ENCODE results near the gene IL4I1. TPM values are rescaled to one million over a fixed set of nuclear protein-coding genes. Genes with fewer than 3 reads are reported as not detected.
A peak's percentile ranks its signal among the peaks of the same experiment; 100 is the strongest.

Gene IL4I1
- total RNA-seq, 1 experiment from 2014 or later: 0.61 TPM

DNA sequence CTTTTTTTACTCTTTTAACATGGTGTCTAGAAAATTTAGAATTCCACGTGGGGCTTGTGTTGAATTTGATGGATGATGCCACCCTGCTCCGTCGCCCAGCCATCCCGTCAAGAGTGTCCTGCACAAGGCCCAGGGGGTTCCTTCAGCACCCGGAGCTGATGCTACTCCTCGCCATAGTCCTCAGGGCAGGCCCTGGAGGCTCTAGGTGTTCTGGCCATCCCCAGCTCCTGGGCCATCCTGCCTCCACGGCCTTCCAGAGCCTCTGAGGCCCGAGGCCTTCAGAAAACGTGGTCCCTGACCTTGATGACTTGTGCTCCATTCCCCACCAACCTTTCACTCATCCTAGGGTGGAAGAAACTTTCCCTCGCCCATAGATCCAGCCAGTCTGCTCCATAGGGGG lies 22.9 kb downstream of the IL4I1 start:
- no peak overlapping the region for H3K18ac ChIP-seq (ENCODE audit: insufficient read length, low read depth, low read length)
- no peak overlapping the region for H2BK15ac ChIP-seq (ENCODE audit: low read depth, low read length)
- no peak overlapping the region for H3K23ac ChIP-seq (ENCODE audit: insufficient read length, low read depth, low read length)
- H3K4me1 Mint-ChIP-seq: peaks cover 21 to 27% of the 10 kb centered on the region in 2 experiments
- no peaks in the 10 kb centered on the region for H3K79me1 ChIP-seq (ENCODE audit: insufficient read depth, low read depth, low read length, poor library complexity, severe bottlenecking)
- no peak overlapping the region for H3K4me2 ChIP-seq (ENCODE audit: insufficient read depth, insufficient read length, low read length)
- TF ChIP-seq, protein P1, sequence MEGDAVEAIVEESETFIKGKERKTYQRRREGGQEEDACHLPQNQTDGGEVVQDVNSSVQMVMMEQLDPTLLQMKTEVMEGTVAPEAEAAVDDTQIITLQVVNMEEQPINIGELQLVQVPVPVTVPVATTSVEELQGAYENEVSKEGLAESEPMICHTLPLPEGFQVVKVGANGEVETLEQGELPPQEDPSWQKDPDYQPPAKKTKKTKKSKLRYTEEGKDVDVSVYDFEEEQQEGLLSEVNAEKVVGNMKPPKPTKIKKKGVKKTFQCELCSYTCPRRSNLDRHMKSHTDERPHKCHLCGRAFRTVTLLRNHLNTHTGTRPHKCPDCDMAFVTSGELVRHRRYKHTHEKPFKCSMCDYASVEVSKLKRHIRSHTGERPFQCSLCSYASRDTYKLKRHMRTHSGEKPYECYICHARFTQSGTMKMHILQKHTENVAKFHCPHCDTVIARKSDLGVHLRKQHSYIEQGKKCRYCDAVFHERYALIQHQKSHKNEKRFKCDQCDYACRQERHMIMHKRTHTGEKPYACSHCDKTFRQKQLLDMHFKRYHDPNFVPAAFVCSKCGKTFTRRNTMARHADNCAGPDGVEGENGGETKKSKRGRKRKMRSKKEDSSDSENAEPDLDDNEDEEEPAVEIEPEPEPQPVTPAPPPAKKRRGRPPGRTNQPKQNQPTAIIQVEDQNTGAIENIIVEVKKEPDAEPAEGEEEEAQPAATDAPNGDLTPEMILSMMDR (conservative IDR thresholded peaks at IDR 0.05): no peak
- no peaks in the 10 kb centered on the region for H4K20me1 ChIP-seq (ENCODE audit: control insufficient read depth, insufficient read depth, insufficient read length)
- no peaks in the 10 kb centered on the region; the same call in 1 of the 2 replicates for H3K79me2 ChIP-seq (ENCODE audit: insufficient read depth, low read length)
- no peak overlapping the region for H2AK5ac ChIP-seq (ENCODE audit: insufficient read length, low read length)
- no peak overlapping the region for H2AFZ ChIP-seq (ENCODE audit: low read length)
- H2BK120ac ChIP-seq (ENCODE audit: low read depth, low read length, poor library complexity, severe bottlenecking): no peak overlapping the region
- WGBS (ENCODE audit: extremely low coverage, insufficient read length, low lambda C conversion rate): no CpG with 5 or more reads among the region's 10 CpGs
- H3K4me3 Mint-ChIP-seq: peak overlapping the region in 1 of 2 experiments; percentile 54; a peak in 1 of 5 replicates
- no peak overlapping the region for H3T11ph ChIP-seq (ENCODE audit: low read length)
- H2BK5ac ChIP-seq (ENCODE audit: insufficient read length, low read length): no peak overlapping the region
- H3K27ac Mint-ChIP-seq: peak overlapping the region in 1 of 3 experiments; percentile 77; a peak in 1 of 7 replicates
- no peaks in the 10 kb centered on the region for H3K9me3 Mint-ChIP-seq
- H4K5ac ChIP-seq (ENCODE audit: insufficient read length, low read depth, low read length): no peak overlapping the region
- no peak for DNase-seq
- H3K56ac ChIP-seq (ENCODE audit: insufficient read length, low read depth, low read length): no peak overlapping the region
- H3K27ac ChIP-seq (ENCODE audit: insufficient read length, low read depth, low read length): no peak overlapping the region
- H3K9me3 ChIP-seq (ENCODE audit: control insufficient read depth, low read depth, low read length): no peaks in the 10 kb centered on the region
- no peak overlapping the region for H4K8ac ChIP-seq (replicated peaks; ENCODE audit: insufficient read length, low read depth, low read length)
- H3K14ac ChIP-seq (ENCODE audit: insufficient read depth, low read length): no peak overlapping the region
- H2BK12ac ChIP-seq (ENCODE audit: insufficient read length, low read depth, low read length): no peak overlapping the region
- H3K9ac ChIP-seq (ENCODE audit: extremely low read depth, insufficient read length, low read length): no peak overlapping the region
- no peaks in the 10 kb centered on the region for H3K27me3 Mint-ChIP-seq (ENCODE audit: low read depth)
- peaks cover 2% of the 10 kb centered on the region; the same call in 1 of the 2 replicates for H3K4me1 ChIP-seq (ENCODE audit: insufficient read depth, low read length)
- H3K4ac ChIP-seq (ENCODE audit: low read depth, low read length): no peak overlapping the region
- H3K23me2 ChIP-seq (ENCODE audit: insufficient read length, low read depth, low read length, poor library complexity, severe bottlenecking): peaks cover 16% of the 10 kb centered on the region
- H2BK20ac ChIP-seq (ENCODE audit: low read depth, low read length, poor library complexity, severe bottlenecking): no peak overlapping the region
- peaks cover 3 to 14% (median 8%) of the 10 kb centered on the region in 3 experiments; a peak in 6 of 7 replicates for H3K36me3 Mint-ChIP-seq (ENCODE audit: insufficient read depth in 1 of 3, low read depth in 3 of 3)
- no peak overlapping the region for H4K91ac ChIP-seq (ENCODE audit: insufficient read length, low read depth, low read length)
- H3K27me3 ChIP-seq (ENCODE audit: insufficient read depth, low read length): no peaks in the 10 kb centered on the region

Data from H9 (cell line).